ENCODE data around the gene MPV17. TPM values are rescaled to one million over a fixed set of nuclear protein-coding genes. Genes with fewer than 3 reads are reported as not detected.

MPV17 gene
- total and polyA plus RNA-seq, 9 of the 15 experiments (the other 6 are each of a cell fraction or from before 2014, with no cell fraction given): 54.7 to 140 (median 70.2) TPM

DNA sequence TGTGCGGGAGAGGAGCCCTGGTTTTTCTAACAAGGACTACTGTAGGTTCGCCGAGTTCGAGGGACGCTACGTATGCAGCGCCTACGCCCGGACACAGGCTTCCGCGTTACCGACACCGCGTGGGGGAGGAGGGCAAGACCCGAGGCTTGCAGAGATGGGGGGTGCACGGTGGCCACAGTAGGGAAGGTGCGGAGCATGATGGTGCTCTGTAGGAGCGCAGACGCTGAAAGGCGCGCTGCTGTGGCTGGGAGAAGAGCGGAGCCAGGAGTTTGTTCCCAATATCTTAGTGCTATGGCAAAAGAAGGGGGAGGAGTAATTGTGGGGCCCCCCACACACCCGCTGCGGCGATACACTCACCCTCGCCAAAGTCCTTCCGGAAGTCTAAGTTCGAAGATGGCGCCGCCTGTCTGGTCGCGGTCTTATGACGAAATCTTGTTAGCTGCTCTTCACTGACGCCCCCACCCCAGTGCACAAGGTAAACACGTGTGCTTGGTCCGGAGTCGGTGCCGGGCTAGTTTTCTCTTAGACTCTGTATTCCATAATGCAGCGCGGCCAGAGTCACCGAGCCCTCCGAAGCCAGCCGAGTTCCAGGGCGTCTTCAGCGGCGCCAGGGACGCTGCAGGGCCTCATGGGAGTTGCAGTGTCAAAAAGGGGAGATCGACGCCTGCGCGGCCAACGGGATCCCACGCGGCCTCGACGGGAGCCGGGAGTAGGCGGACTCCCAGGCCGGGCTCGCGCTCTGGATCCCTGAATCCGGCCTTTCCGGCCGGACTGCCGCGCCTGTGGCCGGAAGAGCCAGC is 33.7 kb upstream of the MPV17 start, which contains the start of gene GTF3C2 (continued):
- TF ChIP-seq CBX8 (IDR thresholded peaks at IDR 0.05; ENCODE audit: borderline replicate concordance, extremely low read depth, low read depth, low read length, poor library complexity, severe bottlenecking) (no peak), ETS2 (tag; IDR thresholded peaks at IDR 0.05; ENCODE audit: borderline replicate concordance, poor library complexity, severe bottlenecking) (no peak), MYBL2 (IDR thresholded peaks at IDR 0.05; ENCODE audit: low read depth) (no peak), MYBL2 (CRISPR knock-in tag; IDR thresholded peaks at IDR 0.05; ENCODE audit: borderline replicate concordance) (no peak), NR2F6 (CRISPR knock-in tag; IDR thresholded peaks at IDR 0.05) (no peak), HNRNPH1 (optimal IDR thresholded peaks at IDR 0.05; ENCODE audit: low read depth, low read length) (no peak), ARID4B (CRISPR knock-in tag; IDR thresholded peaks at IDR 0.05) (peak; percentile 82), FIP1L1 (IDR thresholded peaks at IDR 0.05; ENCODE audit: low read depth, low read length, poor library complexity, severe bottlenecking) (no peak), TFE3 (CRISPR knock-in tag; IDR thresholded peaks at IDR 0.05) (no peak), KDM5B (IDR thresholded peaks at IDR 0.05; ENCODE audit: insufficient replicate concordance, low read depth, low read length) (peak; percentile 53), ZNF764 (CRISPR knock-in tag; IDR thresholded peaks at IDR 0.05; ENCODE audit: low read depth) (no peak), ZNF57 (CRISPR knock-in tag; IDR thresholded peaks at IDR 0.05) (no peak), ARHGAP35 (IDR thresholded peaks at IDR 0.05; ENCODE audit: partially characterized antibody) (no peak), ASH1L (IDR thresholded peaks at IDR 0.05; ENCODE audit: borderline replicate concordance, low read depth, partially characterized antibody) (peak; percentile 61)
- TF ChIP-seq, protein P1, sequence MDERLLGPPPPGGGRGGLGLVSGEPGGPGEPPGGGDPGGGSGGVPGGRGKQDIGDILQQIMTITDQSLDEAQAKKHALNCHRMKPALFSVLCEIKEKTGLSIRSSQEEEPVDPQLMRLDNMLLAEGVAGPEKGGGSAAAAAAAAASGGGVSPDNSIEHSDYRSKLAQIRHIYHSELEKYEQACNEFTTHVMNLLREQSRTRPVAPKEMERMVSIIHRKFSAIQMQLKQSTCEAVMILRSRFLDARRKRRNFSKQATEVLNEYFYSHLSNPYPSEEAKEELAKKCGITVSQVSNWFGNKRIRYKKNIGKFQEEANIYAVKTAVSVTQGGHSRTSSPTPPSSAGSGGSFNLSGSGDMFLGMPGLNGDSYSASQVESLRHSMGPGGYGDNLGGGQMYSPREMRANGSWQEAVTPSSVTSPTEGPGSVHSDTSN (CRISPR knock-in tag; IDR thresholded peaks at IDR 0.05; ENCODE audit: low read depth): no peak
- TF ChIP-seq, protein P1 (tag; conservative IDR thresholded peaks at IDR 0.05; ENCODE audit: low read depth): no peak

Data from K562 (cell line).